Dendritic cell treated with granulocyte-macrophage colony-stimulating factor and Interleukin-4, amounts not matched to agents 40 ng/mL and 50 ng/mL, for 4 days (primary cell): ENCODE results near the gene IMMP2L.

Source experiments
- H3K27ac Mint-ChIP-seq: one replicate; pipeline ENCODE4 v1.8.0; 2022; ENCODE audit warnings: mild to moderate bottlenecking, mixed read lengths
- H3K27me3 Mint-ChIP-seq: one replicate; pipeline ENCODE4 v1.8.0; 2022; ENCODE audit warnings: mild to moderate bottlenecking, mixed read lengths
- H3K36me3 Mint-ChIP-seq: one replicate; pipeline ENCODE4 v1.8.0; 2022; ENCODE audit warnings: low read depth, mixed read lengths
- H3K4me1 Mint-ChIP-seq: one replicate; pipeline ENCODE4 v1.8.0; 2022; ENCODE audit warnings: low read depth, mixed read lengths
- H3K4me3 Mint-ChIP-seq: one replicate; pipeline ENCODE4 v1.8.0; 2022; ENCODE audit warnings: mild to moderate bottlenecking, moderate library complexity, mixed read lengths
- H3K9me3 Mint-ChIP-seq: one replicate; pipeline ENCODE4 v1.8.0; 2022; ENCODE audit warnings: mixed read lengths
- intact Hi-C: fragments of 100-400 bp; cut with micrococcal nuclease; formaldehyde crosslinking; loops from one replicate; pipeline ENCODE4 v1.15.0; 2022

Gene IMMP2L

DNA sequence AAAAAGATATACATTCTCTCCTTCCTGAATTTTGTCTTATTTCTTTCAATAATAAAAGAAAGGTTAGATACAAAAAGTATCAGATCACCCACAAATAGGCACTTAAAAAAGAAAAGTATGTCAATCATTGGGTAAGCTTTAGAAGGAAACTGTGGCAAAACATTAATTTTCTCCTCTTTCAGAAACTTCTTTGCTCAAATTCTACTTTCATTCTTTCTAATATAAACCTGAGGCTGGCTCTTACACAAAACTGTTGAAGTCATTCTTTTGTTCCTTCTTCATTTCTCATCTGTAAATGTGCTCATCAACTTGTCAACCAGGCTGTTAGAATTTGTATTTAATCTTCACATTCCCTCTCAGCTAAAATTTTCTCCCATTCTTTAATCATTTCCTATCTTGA lies 346.7 kb downstream of the IMMP2L start:
- no peak overlapping the region for H3K4me3 Mint-ChIP-seq
- no peak overlapping the region for H3K27ac Mint-ChIP-seq
- H3K36me3 Mint-ChIP-seq = no peaks in the 10 kb centered on the region
- H3K9me3 Mint-ChIP-seq = peaks cover 9% of the 10 kb centered on the region
- intact Hi-C loops = no loop called here
- no peaks in the 10 kb centered on the region for H3K27me3 Mint-ChIP-seq
- H3K4me1 Mint-ChIP-seq = no peaks in the 10 kb centered on the region

DNA sequence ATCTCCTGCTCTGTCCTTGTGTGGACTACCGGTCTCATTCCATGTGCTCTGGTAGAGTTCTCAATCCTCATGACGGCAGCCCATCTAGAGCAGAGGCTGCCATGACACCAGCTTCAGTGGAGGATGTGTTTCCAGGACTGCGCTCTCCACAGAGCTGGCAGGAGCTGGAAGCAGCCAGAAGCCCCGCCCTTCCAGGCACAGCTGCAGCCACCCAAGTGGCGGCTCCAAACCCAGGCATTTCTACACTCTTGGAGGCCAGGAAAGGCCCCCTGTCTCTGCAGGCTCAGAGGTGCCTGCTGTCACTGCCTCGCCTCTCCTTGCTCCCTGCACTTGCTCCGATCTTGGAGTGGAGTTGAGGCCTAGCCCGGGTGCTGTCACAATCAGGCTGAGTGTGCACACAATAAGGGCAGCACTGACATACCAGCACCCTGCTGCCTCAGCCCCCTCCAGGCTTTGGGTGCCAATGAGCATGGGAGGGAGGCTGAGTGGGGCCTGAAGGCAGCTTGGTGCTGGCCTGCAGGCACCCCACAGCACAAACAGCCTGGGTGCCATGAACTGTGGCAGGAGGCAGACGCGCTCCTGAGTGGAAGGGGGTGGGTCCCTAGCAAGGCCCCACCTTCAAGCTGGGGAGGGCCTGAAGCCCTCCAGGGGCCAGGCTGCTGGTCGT lies 349.3 kb downstream of the IMMP2L start:
- peaks cover 9% of the 10 kb centered on the region for H3K9me3 Mint-ChIP-seq
- no peaks in the 10 kb centered on the region for H3K27me3 Mint-ChIP-seq
- no peaks in the 10 kb centered on the region for H3K4me1 Mint-ChIP-seq
- H3K27ac Mint-ChIP-seq = no peak overlapping the region
- intact Hi-C loops = no loop called here
- no peaks in the 10 kb centered on the region for H3K36me3 Mint-ChIP-seq
- H3K4me3 Mint-ChIP-seq = no peak overlapping the region

DNA sequence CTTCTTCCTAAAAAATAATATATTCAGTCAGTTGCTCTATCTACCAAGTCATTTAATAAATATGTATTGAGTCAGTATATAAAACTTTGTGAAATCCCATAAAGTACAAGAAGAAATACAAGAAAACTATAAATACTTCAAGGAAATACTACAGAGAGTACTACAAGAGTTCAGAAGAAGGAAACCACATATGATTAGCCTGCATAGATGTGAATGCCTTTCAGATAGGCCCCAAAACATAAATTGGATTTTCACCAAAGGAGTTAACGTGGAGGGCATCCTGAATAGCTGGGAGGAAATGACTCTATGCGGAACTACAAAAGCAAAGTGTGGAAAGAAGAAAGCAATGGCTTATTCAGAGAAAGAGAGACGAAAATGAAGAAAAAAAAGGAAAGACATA lies 351.3 kb downstream of the IMMP2L start:
- Mint-ChIP-seq H3K4me3 (no peak overlapping the region), H3K4me1 (no peaks in the 10 kb centered on the region), H3K9me3 (peaks cover 9% of the 10 kb centered on the region), H3K36me3 (no peaks in the 10 kb centered on the region), H3K27ac (no peak overlapping the region), H3K27me3 (no peaks in the 10 kb centered on the region)
- intact Hi-C loops = no loop called here

DNA sequence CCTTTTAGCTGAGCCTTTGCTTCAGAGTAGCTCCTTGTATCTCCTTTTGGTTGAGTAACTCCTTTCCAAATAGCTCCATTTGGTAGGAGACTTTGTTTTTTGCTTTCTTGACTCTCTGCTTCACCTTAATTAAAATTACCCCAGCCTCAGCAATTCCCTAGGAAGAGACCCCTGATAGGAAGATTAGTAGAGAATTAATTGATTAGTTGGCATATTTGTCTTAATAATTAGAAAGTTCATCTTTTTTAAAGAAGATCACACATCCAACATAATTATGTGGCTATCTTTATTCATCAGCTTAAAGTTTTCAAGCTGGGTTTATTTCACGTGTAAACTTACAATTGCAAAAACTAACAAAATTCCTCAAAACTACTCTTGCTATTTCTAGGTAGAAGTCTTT lies 352.2 kb downstream of the IMMP2L start:
- H3K4me3 Mint-ChIP-seq = no peak overlapping the region
- H3K27ac Mint-ChIP-seq = no peak overlapping the region
- H3K27me3 Mint-ChIP-seq = no peaks in the 10 kb centered on the region
- intact Hi-C loops = no loop called here
- H3K36me3 Mint-ChIP-seq = no peaks in the 10 kb centered on the region
- no peaks in the 10 kb centered on the region for H3K4me1 Mint-ChIP-seq
- peaks cover 9% of the 10 kb centered on the region for H3K9me3 Mint-ChIP-seq

DNA sequence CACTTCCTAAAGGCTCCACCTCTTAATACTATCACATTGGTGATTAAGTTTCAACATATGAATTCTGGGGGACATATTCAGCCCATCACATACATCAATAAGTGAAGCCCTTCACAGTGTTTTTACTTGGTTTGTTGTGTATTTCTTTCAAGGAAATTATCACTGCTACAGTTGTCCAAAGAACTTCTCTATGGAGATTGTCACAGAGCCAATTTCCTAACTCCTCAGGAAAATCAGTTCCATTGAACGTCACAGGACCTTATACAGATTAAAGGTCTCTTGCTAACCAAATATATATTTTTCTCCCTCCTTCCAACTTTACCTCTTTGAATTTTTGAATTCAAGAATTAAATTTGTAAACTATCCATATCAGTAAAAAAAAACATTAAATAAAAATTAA lies 357.0 kb downstream of the IMMP2L start:
- H3K27me3 Mint-ChIP-seq = no peaks in the 10 kb centered on the region
- no peaks in the 10 kb centered on the region for H3K36me3 Mint-ChIP-seq
- no peak overlapping the region for H3K4me3 Mint-ChIP-seq
- no peaks in the 10 kb centered on the region for H3K4me1 Mint-ChIP-seq
- intact Hi-C loops = no loop called here
- no peak overlapping the region for H3K27ac Mint-ChIP-seq
- no peaks in the 10 kb centered on the region for H3K9me3 Mint-ChIP-seq

DNA sequence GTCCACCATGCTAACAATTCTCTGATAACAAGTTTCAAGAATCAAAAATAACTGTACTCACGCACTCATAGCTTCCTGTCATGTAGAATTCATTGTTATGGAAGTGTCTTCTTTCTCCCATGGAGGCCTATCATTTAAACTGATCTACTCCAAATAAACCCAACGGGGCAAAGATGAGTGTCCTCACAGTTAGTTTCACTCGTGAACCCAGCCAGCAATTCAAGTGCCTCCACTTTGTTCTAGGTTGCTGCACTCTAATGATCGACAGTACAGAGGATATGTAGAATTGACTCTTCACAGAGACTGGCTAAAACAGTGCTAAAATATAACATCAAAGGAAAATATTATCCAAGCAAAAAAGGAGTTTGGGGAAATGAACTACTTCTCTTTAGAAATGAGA lies 360.0 kb downstream of the IMMP2L start:
- H3K4me1 Mint-ChIP-seq = no peaks in the 10 kb centered on the region
- intact Hi-C loops = no loop called here
- no peaks in the 10 kb centered on the region for H3K36me3 Mint-ChIP-seq
- H3K9me3 Mint-ChIP-seq = no peaks in the 10 kb centered on the region
- H3K4me3 Mint-ChIP-seq = no peak overlapping the region
- H3K27me3 Mint-ChIP-seq = no peaks in the 10 kb centered on the region
- no peak overlapping the region for H3K27ac Mint-ChIP-seq

DNA sequence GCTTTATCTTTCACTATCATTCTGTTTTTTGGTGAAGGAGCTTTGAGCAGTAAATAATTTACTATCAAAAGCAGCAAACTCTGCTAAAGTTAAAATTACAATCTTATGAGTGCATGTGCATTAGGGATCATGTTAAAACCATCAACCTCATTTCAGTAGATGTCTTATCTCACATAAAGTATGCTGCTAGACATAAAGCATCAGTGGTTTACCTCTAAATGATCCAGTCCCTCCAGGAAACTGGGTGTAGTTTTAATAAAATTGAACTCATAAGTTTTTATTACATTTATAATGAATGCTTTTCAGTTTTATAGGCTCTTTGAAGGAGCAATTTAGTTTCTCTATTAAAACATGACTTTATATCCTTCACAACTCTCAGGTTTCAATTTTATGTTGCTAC lies 362.6 kb downstream of the IMMP2L start:
- H3K27me3 Mint-ChIP-seq = no peaks in the 10 kb centered on the region
- no peaks in the 10 kb centered on the region for H3K4me1 Mint-ChIP-seq
- intact Hi-C loops = no loop called here
- H3K36me3 Mint-ChIP-seq = no peaks in the 10 kb centered on the region
- no peak overlapping the region for H3K4me3 Mint-ChIP-seq
- H3K27ac Mint-ChIP-seq = no peak overlapping the region
- no peaks in the 10 kb centered on the region for H3K9me3 Mint-ChIP-seq

DNA sequence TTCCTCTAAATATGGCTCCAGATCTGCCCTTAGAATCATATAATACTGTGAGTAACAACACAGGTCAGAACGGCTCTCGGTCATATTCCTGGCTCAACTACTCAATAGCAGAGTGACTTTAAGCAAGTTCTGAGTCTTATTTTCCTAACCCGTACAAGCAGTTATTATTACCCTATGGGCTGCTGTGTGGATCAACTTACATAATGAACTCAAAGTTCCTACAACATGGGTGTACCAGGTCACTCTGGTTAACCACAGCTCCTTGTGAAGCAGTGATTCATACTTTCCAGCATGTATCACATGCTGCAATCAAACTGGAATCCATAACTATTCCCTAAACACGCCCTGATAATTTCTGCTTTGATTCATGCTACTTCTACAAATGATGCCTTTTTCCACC lies 364.0 kb downstream of the IMMP2L start:
- Mint-ChIP-seq H3K27ac (no peak overlapping the region), H3K9me3 (no peaks in the 10 kb centered on the region), H3K4me1 (no peaks in the 10 kb centered on the region), H3K27me3 (no peaks in the 10 kb centered on the region), H3K36me3 (no peaks in the 10 kb centered on the region), H3K4me3 (no peak overlapping the region)
- intact Hi-C loops = no loop called here

DNA sequence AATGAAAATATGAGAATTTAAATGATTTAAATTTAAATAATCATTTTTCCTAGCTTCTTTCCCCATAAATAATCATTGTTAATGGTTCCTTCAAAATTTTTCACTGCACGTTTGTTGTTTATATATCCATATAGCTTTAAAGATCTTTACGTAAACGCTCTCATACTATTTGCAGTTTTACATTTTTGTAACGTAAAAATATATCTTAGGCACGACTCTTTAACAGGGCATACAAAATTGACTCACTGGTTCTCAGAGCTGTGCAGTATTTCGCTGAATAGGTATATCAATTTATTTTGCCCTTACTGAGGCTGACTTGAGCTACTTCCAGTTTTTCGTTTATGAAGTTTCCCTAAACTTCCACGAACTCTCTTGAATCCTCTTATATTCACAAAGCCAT lies 365.6 kb downstream of the IMMP2L start:
- Mint-ChIP-seq H3K27ac (no peak overlapping the region), H3K9me3 (no peaks in the 10 kb centered on the region), H3K4me1 (no peaks in the 10 kb centered on the region), H3K27me3 (no peaks in the 10 kb centered on the region), H3K36me3 (no peaks in the 10 kb centered on the region), H3K4me3 (no peak overlapping the region)
- intact Hi-C loops = no loop called here

DNA sequence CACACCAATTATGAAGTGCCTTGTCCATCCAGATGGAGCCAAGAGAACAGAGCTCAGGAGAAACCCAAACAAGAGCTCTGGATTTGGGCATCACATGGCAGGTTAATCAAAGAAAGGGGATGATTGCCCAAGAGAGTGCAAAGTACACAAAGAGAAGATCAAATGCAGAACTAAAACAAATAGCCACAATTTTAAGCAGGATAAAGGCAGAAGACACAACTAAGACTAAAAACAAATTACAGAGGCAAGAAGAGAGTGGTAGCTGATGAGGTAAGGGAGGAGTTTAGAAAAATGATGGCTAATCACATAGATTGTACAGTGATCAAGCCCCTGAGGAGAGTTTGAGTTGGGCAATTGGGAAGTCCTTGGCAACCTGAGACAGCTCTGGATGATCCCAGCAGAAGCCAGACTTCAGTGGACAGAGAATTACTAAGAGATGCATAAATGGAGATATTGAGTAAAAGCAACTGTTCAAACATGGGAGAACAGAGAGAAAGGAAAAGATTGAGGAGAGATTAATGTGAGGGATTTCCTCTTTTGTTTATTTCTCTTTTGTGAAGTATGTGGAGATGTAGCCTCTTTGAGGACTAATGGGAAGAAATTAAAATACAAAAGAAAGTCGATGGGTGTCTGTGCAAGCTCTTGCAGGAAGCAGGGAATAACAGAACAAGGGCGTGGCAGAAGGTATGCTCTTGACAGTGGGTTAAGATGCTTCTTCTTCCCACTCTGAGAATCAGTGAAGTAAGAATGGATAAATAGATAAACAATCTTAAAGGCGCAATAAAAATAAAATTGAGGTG lies 369.5 kb downstream of the IMMP2L start:
- H3K9me3 Mint-ChIP-seq = peaks cover 7% of the 10 kb centered on the region
- H3K36me3 Mint-ChIP-seq = no peaks in the 10 kb centered on the region
- no peaks in the 10 kb centered on the region for H3K4me1 Mint-ChIP-seq
- H3K27me3 Mint-ChIP-seq = no peaks in the 10 kb centered on the region
- H3K4me3 Mint-ChIP-seq = no peak overlapping the region
- H3K27ac Mint-ChIP-seq = no peak overlapping the region
- intact Hi-C loops = no loop called here

DNA sequence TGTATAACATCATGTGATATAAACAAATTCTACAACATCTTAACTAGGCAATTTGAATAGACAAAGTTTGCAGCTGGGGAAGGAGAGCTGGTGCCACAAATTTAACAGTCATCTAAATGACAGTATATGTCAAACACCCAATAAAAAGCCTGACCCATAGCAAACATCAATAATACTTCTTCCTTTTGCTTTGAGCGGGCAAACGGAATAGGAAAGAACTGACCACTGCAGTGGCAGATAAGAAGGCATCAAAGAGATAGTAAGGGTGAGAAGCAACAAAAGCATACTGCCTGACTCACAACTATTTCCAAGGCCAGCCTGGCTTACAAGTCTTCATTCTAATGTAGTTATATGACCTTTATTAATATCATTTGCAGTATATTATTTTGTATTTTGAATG lies 371.5 kb downstream of the IMMP2L start:
- Mint-ChIP-seq H3K27me3 (no peaks in the 10 kb centered on the region), H3K4me1 (no peaks in the 10 kb centered on the region), H3K27ac (no peak overlapping the region), H3K36me3 (no peaks in the 10 kb centered on the region), H3K4me3 (no peak overlapping the region), H3K9me3 (peaks cover 10% of the 10 kb centered on the region)
- intact Hi-C loops = no loop called here

DNA sequence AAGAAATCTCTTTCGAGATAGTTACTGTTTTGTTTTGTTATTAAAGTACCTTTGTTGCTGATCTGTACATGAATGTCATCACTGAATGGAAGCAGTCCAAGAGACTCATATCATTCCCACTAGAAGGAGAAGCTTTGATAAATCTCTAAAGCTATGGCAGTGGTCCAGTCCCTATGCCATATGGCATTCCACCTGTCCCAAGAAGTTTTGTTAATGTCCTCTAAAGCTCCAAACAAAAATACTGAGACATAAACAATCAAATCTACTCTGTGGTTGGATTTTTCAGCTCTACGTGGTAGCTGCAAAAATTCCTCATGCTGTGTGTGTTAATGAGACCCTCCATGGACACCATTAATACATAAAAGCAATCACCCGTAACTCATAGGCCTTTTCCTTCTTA lies 377.3 kb downstream of the IMMP2L start:
- Mint-ChIP-seq H3K36me3 (no peaks in the 10 kb centered on the region), H3K4me3 (no peak overlapping the region), H3K27me3 (no peaks in the 10 kb centered on the region), H3K4me1 (no peaks in the 10 kb centered on the region), H3K9me3 (peaks cover 10% of the 10 kb centered on the region), H3K27ac (no peak overlapping the region)
- intact Hi-C loops = no loop called here

DNA sequence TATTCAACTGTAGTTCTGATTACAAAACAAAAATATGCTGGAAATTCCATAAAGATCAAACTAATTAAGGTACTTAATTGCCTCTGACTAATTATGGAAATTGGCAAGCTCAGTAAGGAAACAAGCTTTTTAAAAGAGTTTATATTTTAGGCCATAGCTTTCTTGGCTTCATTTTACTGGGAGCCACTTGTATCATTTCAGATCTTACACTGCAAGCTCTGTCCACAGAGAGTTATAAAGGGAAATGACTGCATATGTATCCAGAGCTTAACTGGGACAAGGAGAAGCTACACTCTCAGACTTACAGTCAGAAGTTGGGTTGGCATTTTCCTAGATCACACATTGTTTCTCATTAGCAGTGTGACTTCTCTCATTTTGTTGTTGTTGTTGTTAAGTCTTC lies 379.0 kb downstream of the IMMP2L start:
- H3K4me3 Mint-ChIP-seq = no peak overlapping the region
- intact Hi-C loops = no loop called here
- H3K9me3 Mint-ChIP-seq = peaks cover 15% of the 10 kb centered on the region
- no peaks in the 10 kb centered on the region for H3K36me3 Mint-ChIP-seq
- no peaks in the 10 kb centered on the region for H3K4me1 Mint-ChIP-seq
- H3K27ac Mint-ChIP-seq = no peak overlapping the region
- no peaks in the 10 kb centered on the region for H3K27me3 Mint-ChIP-seq

DNA sequence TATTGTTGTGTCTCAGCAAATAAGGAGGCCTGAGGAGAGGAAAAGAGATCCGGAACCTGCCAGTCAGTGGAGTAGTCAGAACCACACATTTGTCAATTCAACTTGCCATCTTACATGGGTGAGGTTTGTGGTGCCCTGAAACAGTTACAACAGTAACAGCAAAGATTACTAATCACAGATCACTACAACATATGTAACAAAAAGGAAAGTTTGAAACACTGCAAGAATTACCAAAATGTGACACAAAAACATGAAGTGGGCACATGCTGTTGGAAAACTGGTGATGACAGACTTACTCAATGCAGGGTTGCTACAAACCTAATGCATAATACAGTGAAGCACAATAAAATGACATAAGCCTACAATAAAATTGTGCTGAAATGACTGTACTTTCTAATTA lies 382.0 kb downstream of the IMMP2L start:
- Mint-ChIP-seq H3K27ac (no peak overlapping the region), H3K4me1 (no peaks in the 10 kb centered on the region), H3K27me3 (no peaks in the 10 kb centered on the region), H3K36me3 (no peaks in the 10 kb centered on the region), H3K9me3 (peaks cover 8% of the 10 kb centered on the region), H3K4me3 (no peak overlapping the region)
- intact Hi-C loops = no loop called here
